GM18870 (cell line): ENCODE data around the gene ABHD8.
A peak's percentile ranks its signal among the peaks of the same experiment; 100 is the strongest.

Source experiments
- ATAC-seq: cut with Tn5 transposase; IDR thresholded peaks from one replicate; pipeline ENCODE4 v1.9.1; 2021; ENCODE audit warnings: moderate library complexity; ENCODE audit not compliant: unreplicated experiment

ABHD8 gene

GRCh38 chr19:17303167-17303939 is at the start of gene ABHD8:
Gene ABHD8, minus strand, starts transcription at chr19:17303425. Its CDS starts 1,809 bp downstream, at chr19:17301616.
- ATAC-seq: peak; percentile 34

- ATAC-seq: no peak
These were observed 49.5 kb upstream of the ABHD8 start for GRCh38 chr19:17352608-17353280.

DNA sequence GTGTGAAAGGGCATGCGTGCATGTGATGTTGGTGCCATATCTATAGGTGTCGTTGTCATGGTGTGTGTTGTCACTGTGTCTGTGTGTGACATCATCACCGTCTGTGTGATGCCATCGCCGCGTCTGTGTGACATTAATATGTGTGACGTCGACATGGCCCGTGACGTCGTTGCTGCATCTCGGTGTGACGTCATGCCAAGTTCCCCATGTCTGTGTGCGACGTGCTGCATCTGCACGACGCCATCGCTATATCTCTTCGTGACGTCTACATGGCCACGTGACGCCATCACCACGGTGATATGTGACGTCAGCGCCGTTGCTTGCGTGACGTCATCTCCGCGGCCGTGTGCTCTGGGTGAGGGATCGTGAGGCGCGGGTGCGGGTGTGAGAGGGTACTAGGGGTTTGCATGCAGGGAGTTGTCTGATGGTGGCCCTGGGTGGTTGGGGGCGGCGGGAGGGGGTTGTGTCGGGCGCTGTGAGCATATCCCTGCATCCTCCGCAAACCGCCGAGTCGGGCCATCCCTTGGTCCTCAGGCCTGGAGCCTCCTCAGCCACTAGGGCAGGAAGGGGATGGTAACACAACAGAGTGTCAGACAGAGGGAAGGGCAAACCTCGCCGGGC is 48.7 kb upstream of the ABHD8 start:
- ATAC-seq: no peak

GRCh38 chr19:17348700-17349099 is 45.5 kb upstream of the ABHD8 start:
- no peak for ATAC-seq

GRCh38 chr19:17347877-17348276 is 44.7 kb upstream of the ABHD8 start:
- no peak for ATAC-seq

DNA sequence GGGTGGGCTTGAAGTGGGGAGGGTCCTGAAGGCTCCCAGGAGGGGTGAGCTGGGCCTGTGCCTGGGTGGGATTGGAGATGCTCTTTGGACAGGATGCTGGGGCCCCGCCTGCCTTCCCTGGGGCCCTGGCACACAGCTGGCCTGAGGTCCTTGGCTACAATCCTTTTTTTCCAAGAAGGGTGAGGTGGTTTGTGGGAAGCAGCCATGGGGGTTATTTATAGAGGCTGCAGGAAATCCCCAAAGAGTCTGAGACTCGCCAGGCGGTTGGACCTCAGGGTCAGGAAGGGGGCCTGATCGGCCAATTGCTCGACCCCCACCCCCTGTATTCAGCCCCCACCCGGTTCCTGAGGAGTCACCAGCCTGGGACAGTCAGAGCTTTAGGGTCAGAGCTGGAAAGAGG is 44.1 kb upstream of the ABHD8 start:
- no peak for ATAC-seq

DNA sequence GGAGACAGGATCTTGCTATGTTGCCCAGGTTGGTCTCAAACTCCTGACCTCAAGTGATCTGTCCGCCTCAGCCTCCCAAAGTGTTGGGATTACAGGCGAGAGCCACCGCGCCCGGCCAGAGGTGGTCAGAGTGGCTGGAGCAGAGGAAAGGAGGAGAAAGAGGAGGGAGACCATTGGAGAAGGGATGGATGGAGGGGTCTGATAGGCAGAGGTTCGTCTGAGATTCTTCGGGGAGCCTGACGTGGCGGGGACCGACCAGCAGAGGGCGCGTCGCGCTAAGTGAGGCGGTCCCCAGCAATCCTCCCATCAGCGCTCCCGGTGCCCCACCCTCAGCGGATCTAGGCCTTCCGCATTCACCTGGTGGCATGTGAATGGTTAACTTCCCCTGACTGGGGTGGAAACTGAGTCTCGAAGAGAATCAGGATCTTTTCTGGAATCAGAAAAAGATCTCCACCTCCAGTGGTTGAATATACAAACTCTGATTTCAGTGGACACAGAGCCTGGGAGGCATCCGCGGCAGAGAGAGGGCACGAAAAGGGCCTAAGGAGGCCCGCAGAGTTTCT is 43.0 kb upstream of the ABHD8 start:
- ATAC-seq: no peak

GRCh38 chr19:17341845-17342244 is 38.6 kb upstream of the ABHD8 start:
- ATAC-seq: no peak

DNA sequence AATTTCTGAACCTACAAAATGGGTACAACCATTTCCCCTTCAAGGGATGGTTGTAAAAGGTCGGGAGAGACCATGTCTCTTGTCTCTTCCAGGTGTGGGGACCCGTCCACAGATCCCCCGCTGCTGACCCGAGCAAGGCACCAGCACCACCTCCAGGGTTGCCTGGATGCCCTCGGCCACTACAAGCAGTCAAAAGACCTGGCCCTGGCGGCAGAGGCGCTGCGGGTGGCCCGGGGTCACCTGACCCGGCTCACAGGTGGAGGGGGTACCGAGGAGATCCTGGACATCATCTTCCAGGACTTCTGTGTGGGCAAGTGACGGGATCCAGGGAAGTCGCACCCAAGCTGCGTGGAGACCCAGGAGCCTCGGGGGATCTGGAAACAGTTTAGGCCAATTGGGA is 38.2 kb upstream of the ABHD8 start:
- ATAC-seq: no peak

- no peak for ATAC-seq
These were observed 37.7 kb upstream of the ABHD8 start for GRCh38 chr19:17340871-17341357.

GRCh38 chr19:17340302-17340870 is 37.2 kb upstream of the ABHD8 start:
- ATAC-seq: no peak

- ATAC-seq: no peak
These were observed 36.0 kb upstream of the ABHD8 start for GRCh38 chr19:17339088-17339741.

GRCh38 chr19:17338433-17339078 is 35.3 kb upstream of the ABHD8 start:
- ATAC-seq: no peak

GRCh38 chr19:17337675-17338432 is 34.6 kb upstream of the ABHD8 start:
- ATAC-seq: no peak

DNA sequence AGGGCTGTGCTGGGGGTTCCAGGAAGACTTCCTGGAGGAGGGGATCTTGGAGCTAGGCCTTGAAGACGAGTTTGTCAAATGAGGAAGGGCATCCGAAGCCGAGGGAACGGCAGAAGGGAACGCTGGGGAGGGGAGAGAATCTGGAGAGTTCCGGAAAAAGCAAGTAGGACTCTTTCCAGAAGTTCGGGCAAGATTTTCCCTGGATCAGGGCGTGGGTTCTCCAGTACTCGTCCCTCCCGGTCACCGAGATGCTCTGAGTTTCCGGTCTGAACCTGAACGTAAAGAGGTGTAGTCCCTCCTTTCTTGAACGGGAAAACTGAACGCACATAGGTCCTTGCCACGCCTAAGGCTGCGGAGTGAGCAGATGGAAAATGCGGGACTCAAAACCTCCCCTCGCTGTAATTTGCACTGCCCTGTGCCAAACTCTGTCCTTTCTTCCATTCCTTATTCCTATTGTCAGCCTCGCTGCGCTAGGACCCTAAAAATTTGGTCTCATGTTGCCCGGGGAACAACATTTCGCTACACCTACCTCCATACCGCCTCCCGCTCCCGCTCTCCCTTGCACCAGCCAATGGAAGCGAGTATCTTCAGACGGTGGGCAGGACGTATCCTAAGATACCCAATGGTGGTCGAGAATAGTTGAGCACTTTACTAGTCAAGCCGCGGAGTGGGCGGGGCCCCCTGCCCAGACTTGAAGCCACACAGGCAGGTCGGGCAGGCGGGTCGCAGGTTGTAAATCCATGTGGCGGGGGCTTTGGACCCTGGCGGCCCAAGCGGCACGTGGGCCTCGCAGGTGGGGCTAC is 33.8 kb upstream of the ABHD8 start, which contains the start of gene GTPBP3:
Gene GTPBP3, plus strand, starts transcription at position 682 of the 803 bp plus-strand sequence. Its CDS starts 59 bp downstream, at position 741.
- ATAC-seq: peak; percentile 73

DNA sequence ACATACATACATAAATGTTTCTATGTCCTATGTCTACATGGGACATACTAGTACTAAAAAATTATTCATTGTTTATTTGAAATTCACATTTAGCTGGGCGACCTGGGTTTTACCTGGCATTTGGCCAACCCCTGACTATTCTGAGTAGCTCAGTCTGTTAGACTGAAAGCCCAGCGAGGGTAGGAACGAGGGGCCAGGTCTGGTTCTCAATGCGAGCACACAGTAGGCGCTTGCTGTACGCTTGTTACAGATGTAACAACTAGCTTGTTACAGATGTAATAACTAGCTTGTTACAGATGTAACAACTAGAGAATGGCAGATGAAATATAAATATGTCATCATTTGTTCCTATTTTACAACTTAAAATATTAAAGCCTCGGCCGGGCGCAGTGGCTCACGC is 32.4 kb upstream of the ABHD8 start:
- no peak for ATAC-seq

GRCh38 chr19:17334414-17335409 is 31.5 kb upstream of the ABHD8 start, which contains the start of gene ANO8:
Gene ANO8, minus strand, starts transcription at chr19:17334855. Its CDS starts 185 bp downstream, at chr19:17334670.
- peak; percentile 31 for ATAC-seq
